Measurements from ENCODE around the gene VAT1L.

GRCh38 chr16:77738706-77739558 lies 49.4 kb upstream of the VAT1L start:
- TF ChIP-seq, protein P1, sequence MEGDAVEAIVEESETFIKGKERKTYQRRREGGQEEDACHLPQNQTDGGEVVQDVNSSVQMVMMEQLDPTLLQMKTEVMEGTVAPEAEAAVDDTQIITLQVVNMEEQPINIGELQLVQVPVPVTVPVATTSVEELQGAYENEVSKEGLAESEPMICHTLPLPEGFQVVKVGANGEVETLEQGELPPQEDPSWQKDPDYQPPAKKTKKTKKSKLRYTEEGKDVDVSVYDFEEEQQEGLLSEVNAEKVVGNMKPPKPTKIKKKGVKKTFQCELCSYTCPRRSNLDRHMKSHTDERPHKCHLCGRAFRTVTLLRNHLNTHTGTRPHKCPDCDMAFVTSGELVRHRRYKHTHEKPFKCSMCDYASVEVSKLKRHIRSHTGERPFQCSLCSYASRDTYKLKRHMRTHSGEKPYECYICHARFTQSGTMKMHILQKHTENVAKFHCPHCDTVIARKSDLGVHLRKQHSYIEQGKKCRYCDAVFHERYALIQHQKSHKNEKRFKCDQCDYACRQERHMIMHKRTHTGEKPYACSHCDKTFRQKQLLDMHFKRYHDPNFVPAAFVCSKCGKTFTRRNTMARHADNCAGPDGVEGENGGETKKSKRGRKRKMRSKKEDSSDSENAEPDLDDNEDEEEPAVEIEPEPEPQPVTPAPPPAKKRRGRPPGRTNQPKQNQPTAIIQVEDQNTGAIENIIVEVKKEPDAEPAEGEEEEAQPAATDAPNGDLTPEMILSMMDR (IDR thresholded peaks at IDR 0.05; ENCODE audit: borderline replicate concordance, extremely low read depth, low read length, poor library complexity, severe bottlenecking): no peak
- TF ChIP-seq EZH2 (IDR thresholded peaks at IDR 0.05; ENCODE audit: borderline replicate concordance, low read depth, low read length, severe bottlenecking): no peak
